Glutamatergic neuron (in vitro differentiated cells): ENCODE measurements around the gene TEP1. TPM values are rescaled to one million over a fixed set of nuclear protein-coding genes. Genes with fewer than 3 reads are reported as not detected.

ENCODE experiments used
- DNase-seq: peaks from one replicate; pipeline ENCODE4 v3.0.0; 2022
- H3K27ac Mint-ChIP-seq: one replicate; pipeline ENCODE4 v1.8.0; 2020; ENCODE audit warnings: mild to moderate bottlenecking, mixed read lengths, inconsistent platforms; ENCODE audit not compliant: unreplicated experiment
- H3K27me3 Mint-ChIP-seq: one replicate; pipeline ENCODE4 v1.8.0; 2020; ENCODE audit warnings: mild to moderate bottlenecking, moderate library complexity, mixed read lengths, inconsistent platforms; ENCODE audit not compliant: unreplicated experiment
- H3K36me3 Mint-ChIP-seq: one replicate; pipeline ENCODE4 v1.8.0; 2020; ENCODE audit warnings: mild to moderate bottlenecking, mixed read lengths, inconsistent platforms; ENCODE audit not compliant: unreplicated experiment
- H3K4me1 Mint-ChIP-seq: one replicate; pipeline ENCODE4 v1.8.0; 2020; ENCODE audit warnings: mild to moderate bottlenecking, low read depth, mixed read lengths, inconsistent platforms; ENCODE audit not compliant: unreplicated experiment
- H3K4me3 Mint-ChIP-seq: one replicate; pipeline ENCODE4 v1.8.0; 2020; ENCODE audit warnings: mild to moderate bottlenecking, mixed read lengths, inconsistent platforms; ENCODE audit not compliant: unreplicated experiment
- H3K9me3 Mint-ChIP-seq: one replicate; pipeline ENCODE4 v1.8.0; 2020; ENCODE audit warnings: mild to moderate bottlenecking, moderate library complexity, mixed read lengths, inconsistent platforms; ENCODE audit not compliant: unreplicated experiment
- CTCF ChIP-seq: fragments of 200-600 bp; sonication (generic); IDR thresholded peaks from one replicate; pipeline ENCODE4 v1.5.0; 2021; ENCODE audit not compliant: partially characterized antibody, unreplicated experiment
- total RNA-seq: library from RNA; stranded (reverse); fragmentation: NEBNext Ultra II Directional; extraction: Animal tissue kit (Norgen Biotek cat#: 25700); gene quantifications from one replicate; pipeline ENCODE4 v1.2.1, GENCODE V29; 2021; ENCODE audit not compliant: unreplicated experiment

TEP1 gene
- total RNA-seq, 1 donor from 2014 or later = 22.7 TPM

- peaks cover 3% of the 10 kb centered on the region for H3K9me3 Mint-ChIP-seq
- no peak overlapping the region for H3K27ac Mint-ChIP-seq
- H3K4me1 Mint-ChIP-seq = no peaks in the 10 kb centered on the region
- H3K27me3 Mint-ChIP-seq = no peaks in the 10 kb centered on the region
- no peak overlapping the region for H3K4me3 Mint-ChIP-seq
- no peak for DNase-seq
- no peaks in the 10 kb centered on the region for H3K36me3 Mint-ChIP-seq
- TF ChIP-seq CTCF = no peak
These were observed 14.7 kb upstream of the TEP1 start for GRCh38 chr14:20428010-20428365.

- Mint-ChIP-seq H3K27ac (no peak overlapping the region), H3K4me3 (no peak overlapping the region), H3K9me3 (peaks cover 3% of the 10 kb centered on the region), H3K36me3 (no peaks in the 10 kb centered on the region), H3K27me3 (no peaks in the 10 kb centered on the region), H3K4me1 (no peaks in the 10 kb centered on the region)
- TF ChIP-seq CTCF = no peak
- DNase-seq = no peak
These were observed 14.1 kb upstream of the TEP1 start for GRCh38 chr14:20427231-20428009.

GRCh38 chr14:20424851-20425250 is 11.6 kb upstream of the TEP1 start:
- Mint-ChIP-seq H3K4me1 (no peaks in the 10 kb centered on the region), H3K27ac (no peak overlapping the region), H3K36me3 (no peaks in the 10 kb centered on the region), H3K4me3 (no peak overlapping the region), H3K9me3 (peaks cover 3% of the 10 kb centered on the region), H3K27me3 (no peaks in the 10 kb centered on the region)
- no peak for DNase-seq
- no peak for TF ChIP-seq CTCF

GRCh38 chr14:20422886-20423285 is 9.6 kb upstream of the TEP1 start:
- Mint-ChIP-seq H3K27me3 (no peaks in the 10 kb centered on the region), H3K4me1 (no peaks in the 10 kb centered on the region), H3K4me3 (no peak overlapping the region), H3K27ac (no peak overlapping the region), H3K36me3 (no peaks in the 10 kb centered on the region), H3K9me3 (peaks cover 3% of the 10 kb centered on the region)
- no peak for TF ChIP-seq CTCF
- no peak for DNase-seq

- no peaks in the 10 kb centered on the region for H3K36me3 Mint-ChIP-seq
These were observed 8.0 kb upstream of the TEP1 start for GRCh38 chr14:20421267-20421666.

More at GRCh38 chr14:20421267-20421666, 8.0 kb upstream of the TEP1 start:
- H3K4me1 Mint-ChIP-seq = no peaks in the 10 kb centered on the region
- H3K27ac Mint-ChIP-seq = no peak overlapping the region
- H3K4me3 Mint-ChIP-seq = no peak overlapping the region
- peaks cover 4% of the 10 kb centered on the region for H3K9me3 Mint-ChIP-seq
- no peak for TF ChIP-seq CTCF
- no peak for DNase-seq
- no peaks in the 10 kb centered on the region for H3K27me3 Mint-ChIP-seq
